Hematopoietic multipotent progenitor cell treated with erythropoietin and hydrocortisone succinate and interleukin-3 and kit ligand, for 15 days (in vitro differentiated cells): ENCODE data around the gene C6orf163.

Experiments
- DNase-seq: peaks from one replicate; pipeline ENCODE4 v3.0.0-alpha.2; 2015; ENCODE audit warnings: low spot score

Gene C6orf163

GRCh38 chr6:87357479-87358196, 13.0 kb downstream of the C6orf163 start:
- DNase-seq, result no peak

GRCh38 chr6:87364602-87365252, 20.1 kb downstream of the C6orf163 start:
- DNase-seq, result peak; percentile 62

GRCh38 chr6:87366072-87366827, 21.6 kb downstream of the C6orf163 start:
- no peak for DNase-seq

- no peak for DNase-seq
Observed at GRCh38 chr6:87366899-87367298, 22.3 kb downstream of the C6orf163 start.

GRCh38 chr6:87373377-87373776, 28.8 kb downstream of the C6orf163 start:
- DNase-seq, result no peak

- no peak for DNase-seq
Observed at GRCh38 chr6:87375315-87375714, 30.7 kb downstream of the C6orf163 start.

GRCh38 chr6:87376643-87377042, 32.0 kb downstream of the C6orf163 start:
- DNase-seq, result no peak

- no peak for DNase-seq
Observed at GRCh38 chr6:87378947-87379346, 34.3 kb downstream of the C6orf163 start.

- no peak for DNase-seq
Observed at GRCh38 chr6:87382861-87383260, 38.2 kb downstream of the C6orf163 start.

GRCh38 chr6:87384038-87384437, 39.4 kb downstream of the C6orf163 start:
- no peak for DNase-seq

- DNase-seq, result no peak
Observed at GRCh38 chr6:87384449-87384848, 39.8 kb downstream of the C6orf163 start.

- DNase-seq, result peak; percentile 21
Observed at GRCh38 chr6:87391334-87391733, 46.7 kb downstream of the C6orf163 start.

- peak; percentile 68 for DNase-seq
Observed at GRCh38 chr6:87393026-87393622, 48.5 kb downstream of the C6orf163 start.

- DNase-seq, result no peak
Observed at GRCh38 chr6:87395431-87395830, 50.8 kb downstream of the C6orf163 start.

- DNase-seq, result no peak
Observed at GRCh38 chr6:87396595-87397392, 52.2 kb downstream of the C6orf163 start.

GRCh38 chr6:87397656-87398055, 53.0 kb downstream of the C6orf163 start:
- no peak for DNase-seq

- DNase-seq, result no peak
Observed at GRCh38 chr6:87401832-87402231, 57.2 kb downstream of the C6orf163 start.

- DNase-seq, result no peak
Observed at GRCh38 chr6:87407561-87407900, 62.9 kb downstream of the C6orf163 start.

- peak; percentile 79 for DNase-seq
Observed at GRCh38 chr6:87407901-87408720, 63.5 kb downstream of the C6orf163 start, which contains the start of gene CFAP206. Gene CFAP206 (plus strand): TSS chr6:87407972. CDS start chr6:87409840, 1,868 bp downstream.

- DNase-seq, result no peak
Observed at GRCh38 chr6:87408721-87409155, 64.1 kb downstream of the C6orf163 start.
